GM21825 (cell line): ENCODE results near the gene APBB2.
A peak's percentile ranks its signal among the peaks of the same experiment; 100 is the strongest.

Source experiments
- ATAC-seq: cut with Tn5 transposase; IDR thresholded peaks from one replicate; pipeline ENCODE4 v1.9.1; 2021; ENCODE audit warnings: mild to moderate bottlenecking, moderate library complexity; ENCODE audit not compliant: unreplicated experiment

Gene APBB2

DNA sequence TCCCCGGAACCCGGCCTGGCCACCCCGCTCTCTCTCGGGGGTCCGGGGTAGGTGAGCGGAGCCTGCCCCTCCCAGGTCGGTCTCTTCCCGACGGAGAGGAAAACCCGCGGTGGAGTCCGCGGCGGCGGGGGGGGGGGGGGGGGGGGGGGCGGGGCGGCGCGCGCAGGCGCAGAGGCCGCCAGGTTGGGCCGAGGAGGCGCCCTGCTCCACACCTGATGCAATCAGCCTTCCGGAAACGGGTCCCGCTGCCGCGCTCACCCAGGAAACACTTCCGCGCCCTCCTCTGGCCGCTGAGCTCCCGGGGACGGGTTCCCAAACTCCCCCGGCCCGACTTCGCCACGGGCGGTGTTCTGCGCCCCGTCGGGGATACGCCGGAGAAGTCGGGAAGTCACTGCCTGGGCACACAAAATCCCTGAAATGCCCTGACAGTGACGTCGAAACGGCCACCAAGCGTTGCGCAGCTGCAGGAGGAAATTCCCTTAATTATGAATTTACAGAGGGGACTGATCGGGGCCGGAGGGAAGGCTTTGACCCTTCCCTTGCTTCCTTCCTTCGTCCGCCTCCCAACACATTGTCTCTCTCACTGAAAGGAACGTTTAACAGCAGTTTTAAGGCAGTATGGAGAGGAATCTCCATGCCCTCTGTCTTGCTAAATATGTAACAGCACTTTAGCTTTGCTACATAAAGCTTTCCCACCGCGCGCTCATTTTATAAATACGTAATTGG is 2.1 kb upstream of the APBB2 start:
- ATAC-seq, result peak; percentile 43

DNA sequence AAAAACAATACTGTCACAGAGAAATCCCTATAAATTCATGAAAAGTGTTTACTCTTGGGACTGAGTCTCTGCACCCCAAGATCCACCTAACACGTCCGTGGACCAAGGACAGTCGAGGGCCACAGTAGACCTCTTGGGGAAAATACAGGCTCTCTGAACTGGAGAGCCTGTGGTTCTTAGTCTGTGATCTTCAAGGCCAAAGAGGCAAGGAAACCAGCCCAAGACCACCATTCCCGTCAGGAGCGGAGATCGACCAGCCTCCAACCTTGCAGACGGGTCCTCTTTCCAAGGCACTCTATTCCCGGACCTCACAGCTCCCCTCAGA is 1.6 kb upstream of the APBB2 start:
- no peak for ATAC-seq

DNA sequence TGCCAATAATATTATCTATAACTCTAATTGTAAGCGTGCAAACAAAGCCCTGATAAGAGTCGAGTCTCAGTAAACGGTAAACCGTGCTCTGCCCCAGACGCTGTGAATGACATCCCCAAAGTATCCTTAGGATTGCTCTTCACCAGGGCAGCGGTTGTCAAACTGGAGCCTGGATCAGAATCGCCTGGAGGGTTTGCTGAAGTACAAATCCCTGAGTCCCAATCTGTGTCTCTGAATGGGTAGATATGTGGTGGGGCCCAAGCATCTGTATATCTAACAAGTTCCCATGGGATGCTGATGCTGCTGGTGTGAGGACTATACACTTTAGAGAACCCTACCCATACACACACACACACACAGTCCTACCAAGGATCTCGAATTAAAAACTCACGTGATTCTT is 813 bp upstream of the APBB2 start:
- ATAC-seq, result no peak

DNA sequence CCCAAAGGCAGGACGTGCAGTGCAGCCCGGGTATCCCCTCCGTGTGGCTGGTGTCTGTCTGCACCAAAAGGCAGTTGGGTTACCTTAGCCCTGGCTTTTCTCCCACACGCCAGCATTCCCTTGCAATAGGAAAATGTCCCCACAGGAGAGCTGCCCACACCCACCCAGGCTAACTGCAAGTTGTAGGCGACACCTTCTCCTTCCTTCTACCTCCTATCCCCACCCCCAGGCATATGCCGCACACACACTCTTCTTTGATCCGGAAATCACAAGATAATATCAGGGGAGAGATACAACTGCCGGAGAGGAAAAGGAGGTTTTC is 444 bp upstream of the APBB2 start:
- ATAC-seq, result no peak

DNA sequence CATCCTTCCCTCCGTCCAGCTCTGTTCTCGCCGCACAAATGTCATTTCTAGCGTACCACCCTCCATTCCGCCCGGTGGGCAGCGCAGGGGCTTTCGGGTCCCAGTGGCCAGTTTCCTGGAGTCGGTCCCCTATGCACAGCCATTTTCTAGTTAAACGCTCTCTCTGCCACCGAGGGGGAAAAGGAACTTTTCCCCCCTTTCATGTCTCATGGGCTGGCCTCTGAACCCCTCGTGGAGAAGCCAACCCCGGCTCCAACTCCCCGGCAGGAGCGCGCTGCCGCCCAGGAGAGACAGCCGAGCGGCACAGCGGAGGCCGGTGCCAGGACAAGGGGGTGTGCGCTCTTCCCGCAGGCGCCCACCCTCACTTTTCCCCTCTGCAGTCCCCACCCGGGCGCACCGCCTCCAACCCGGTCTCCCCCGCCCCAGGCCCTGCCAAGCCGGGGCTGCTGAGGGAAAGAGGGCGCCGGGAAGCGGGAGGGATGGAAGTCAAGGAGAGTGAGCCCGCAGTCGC is 662 bp downstream of the APBB2 start:
- peak; percentile 6 for ATAC-seq

DNA sequence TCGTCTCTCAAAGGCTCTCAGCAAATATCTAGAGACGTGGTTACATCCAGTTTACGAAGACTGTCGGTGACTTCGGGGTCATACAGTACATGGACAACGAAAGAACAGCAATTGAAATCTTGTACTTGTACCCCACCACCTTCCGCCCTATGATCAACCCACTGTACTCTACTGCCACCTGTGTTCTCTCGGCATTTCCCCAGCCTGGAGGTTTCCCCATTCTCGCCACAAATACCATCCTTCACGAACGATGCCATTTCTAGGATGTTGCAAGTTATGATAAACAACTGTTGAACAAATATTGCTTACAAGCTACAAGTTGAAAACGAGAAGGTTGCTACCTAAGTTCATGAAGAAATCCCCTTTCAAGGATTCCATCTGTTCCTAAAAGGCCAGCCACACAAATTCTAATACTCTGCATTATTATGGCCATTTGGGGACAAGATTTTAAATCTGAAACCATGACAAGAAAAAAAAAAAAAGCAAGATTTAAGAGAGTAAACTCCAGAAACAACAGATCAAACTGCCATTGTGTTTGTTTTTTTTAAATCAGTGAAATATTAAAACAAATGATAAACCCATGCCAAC is 1.6 kb downstream of the APBB2 start:
- no peak for ATAC-seq

DNA sequence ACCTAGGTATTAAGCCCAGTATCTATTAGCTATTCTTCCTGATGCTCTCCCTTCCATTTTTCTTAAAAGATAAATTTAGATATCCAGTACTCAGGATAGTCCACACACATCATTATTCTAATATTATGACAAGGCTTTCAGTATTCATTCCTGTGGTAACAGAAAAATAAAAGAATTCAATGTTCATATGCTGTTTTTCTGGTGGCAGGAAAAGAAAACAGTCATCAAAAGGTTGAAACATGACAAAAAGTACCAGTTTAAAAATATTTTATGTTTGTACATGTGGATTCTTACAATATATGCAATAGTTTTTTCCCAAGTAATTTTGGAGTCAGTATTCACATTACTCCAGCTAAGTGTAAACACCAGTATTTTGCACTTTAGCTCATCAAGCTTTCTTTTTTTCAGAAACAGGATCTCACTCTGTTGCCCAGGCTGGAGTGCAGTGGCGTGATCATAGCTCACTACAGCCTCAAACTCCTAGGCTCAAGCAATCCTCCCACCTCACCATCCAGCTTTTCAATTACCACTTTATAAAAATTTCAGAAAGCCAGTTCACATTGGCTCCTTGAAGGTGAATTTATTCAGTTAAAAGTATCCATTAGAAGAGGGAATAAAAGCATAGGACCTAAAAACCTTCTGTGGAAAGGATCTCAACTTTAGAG is 2.3 kb downstream of the APBB2 start:
- ATAC-seq, result no peak

DNA sequence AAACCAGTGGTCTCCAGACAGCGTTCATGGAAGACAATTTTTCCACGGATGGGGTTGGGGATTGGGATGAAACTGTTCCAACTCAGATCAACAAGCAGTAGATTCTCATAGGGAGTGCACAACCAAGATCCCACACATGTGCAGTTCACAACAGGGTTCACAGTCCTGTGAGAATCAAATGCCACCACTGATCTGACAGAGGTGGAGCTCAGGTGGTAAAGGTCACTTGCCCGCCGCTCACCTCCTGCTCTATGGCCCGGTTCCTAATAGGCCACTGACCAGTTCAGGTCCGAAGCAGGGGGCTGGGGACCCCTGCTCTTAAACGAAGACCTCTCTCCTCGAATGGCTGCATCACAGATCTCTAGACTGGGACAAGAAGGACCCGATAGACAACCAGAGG is 4.4 kb downstream of the APBB2 start:
- ATAC-seq, result no peak

DNA sequence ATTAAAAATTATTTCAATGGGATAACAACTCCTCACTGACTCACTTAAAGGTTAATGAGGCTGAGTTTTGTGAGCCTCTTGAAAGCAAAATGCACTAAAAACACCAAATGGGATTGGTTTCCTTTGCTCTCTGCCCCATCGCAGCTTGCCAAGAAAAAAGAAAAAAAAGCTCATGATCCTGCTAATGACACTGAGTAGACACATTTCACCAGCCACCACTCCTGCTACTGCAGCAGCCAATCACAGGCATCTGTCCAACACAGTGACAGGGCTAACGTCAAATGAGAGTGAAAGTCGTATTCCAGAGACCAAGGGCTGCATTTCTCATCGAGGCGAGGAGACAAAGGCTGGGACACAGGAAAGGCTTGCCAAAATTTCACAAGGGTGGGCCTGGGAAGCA is 5.2 kb downstream of the APBB2 start:
- ATAC-seq, result no peak

DNA sequence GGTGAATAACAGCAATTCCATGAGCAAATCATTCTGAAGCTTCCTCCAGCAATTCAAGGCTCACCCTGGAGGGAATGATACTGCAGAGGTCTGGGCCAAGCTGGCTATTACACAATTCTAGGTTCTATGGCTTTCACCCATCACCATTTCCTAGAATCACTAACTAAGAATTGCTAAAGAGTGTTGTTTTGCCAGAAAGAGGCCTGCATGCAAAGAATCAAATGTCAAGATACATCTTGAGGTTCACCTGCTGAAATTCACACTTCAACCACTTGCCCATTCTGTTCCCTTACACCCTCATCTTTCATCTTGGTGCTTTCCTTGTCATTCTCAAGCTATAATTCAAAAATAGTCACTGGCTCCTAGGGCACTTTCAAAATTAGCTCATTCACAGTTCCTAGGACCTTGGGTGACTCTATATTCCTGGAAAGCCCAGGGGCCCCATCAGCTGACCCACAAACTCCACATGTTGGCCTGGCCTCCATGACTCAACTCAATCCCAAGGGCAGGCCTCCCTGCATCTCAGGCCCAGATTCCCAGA is 7.0 kb downstream of the APBB2 start:
- no peak for ATAC-seq

DNA sequence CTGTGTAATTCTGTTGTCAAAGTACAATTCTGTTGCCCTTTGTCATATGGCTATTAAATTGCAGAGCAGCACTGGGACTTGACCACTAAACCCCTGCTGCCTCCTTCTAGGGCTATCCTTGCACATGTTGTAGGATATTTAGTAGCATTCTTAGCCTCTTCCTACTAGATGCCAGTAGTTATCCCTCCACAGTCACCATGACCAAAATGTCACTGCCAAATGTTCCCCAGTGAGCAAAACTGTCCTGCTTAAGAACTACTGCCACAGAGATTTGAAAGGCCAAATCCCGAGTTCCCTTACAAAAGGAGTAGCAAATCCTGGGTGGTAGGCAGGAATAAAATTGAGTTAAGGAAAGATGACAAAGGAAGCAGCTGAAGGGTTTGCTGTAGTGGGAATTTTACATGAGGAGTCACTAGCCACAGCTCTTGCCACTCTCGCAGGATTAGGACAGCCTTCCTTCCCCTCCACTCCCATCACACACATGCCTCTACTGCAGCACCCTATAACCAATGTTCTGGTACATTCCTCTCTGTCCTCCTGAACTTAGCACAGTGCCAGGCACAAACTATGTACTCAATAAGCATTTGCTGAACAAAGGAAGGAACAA is 8.4 kb downstream of the APBB2 start:
- no peak for ATAC-seq

DNA sequence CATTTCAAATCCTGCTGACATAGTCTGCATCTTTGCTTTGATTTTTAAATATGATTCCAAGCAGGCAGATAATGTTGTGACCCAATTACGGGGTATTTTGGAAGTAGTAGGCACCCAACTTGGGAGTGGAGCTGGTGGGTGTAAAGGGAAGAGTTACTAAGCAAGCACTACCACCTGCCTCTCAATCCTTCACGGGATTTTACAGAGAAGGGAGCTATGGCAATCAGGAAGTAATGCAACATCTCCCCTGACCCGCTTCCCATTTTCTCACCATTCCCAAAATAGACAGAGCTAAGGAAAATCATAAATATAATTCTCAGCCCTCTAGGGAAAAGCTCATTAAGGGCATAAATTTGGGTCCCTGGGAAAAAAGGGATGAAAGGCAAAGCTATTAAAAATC is 9.2 kb downstream of the APBB2 start:
- no peak for ATAC-seq

DNA sequence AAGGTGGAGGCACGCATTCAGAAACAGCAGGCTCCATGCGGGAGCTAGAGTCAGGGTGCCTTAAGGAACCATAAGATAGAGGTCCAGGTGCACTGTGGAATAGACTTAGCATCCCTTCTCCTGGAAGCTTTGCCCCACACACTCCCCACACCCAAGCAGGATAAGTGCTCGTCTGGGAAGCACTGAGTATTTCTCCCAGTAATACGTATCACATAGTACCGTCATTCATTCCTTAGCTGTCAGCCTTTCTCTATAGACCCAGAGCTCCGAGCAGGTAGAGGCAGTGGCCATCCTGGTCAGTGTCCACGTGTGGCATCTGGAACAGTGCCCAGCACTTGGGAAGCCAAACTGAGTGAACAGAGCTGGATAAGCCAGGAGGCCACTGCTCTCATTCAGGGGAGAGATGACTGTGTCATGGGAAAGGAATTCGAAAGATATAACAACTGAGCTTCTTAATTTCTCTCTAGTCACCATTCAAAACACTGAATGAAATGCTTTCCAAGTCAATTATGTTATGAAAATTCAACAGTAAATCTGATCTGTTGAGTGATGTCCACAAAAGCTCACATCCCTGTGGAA is 9.9 kb downstream of the APBB2 start:
- ATAC-seq, result no peak

DNA sequence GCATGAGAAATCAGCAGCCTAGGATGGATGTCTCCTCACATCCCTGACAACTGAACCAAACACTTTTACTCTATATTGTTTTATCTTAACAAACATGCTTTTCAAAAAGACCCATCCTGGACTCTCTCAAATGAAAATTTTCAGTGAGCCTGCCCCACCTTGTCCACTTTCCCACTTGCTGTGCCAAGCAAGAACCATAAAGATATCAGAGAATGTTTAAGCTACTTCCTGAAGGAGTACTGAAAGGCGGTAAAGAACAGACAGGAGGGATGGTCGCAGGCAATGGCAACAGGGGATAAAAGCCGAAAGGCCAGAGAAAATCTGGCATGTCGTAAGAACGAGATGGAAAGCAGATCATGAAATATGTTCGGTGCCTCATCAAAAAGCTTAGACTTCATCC is 10.5 kb downstream of the APBB2 start:
- no peak for ATAC-seq

DNA sequence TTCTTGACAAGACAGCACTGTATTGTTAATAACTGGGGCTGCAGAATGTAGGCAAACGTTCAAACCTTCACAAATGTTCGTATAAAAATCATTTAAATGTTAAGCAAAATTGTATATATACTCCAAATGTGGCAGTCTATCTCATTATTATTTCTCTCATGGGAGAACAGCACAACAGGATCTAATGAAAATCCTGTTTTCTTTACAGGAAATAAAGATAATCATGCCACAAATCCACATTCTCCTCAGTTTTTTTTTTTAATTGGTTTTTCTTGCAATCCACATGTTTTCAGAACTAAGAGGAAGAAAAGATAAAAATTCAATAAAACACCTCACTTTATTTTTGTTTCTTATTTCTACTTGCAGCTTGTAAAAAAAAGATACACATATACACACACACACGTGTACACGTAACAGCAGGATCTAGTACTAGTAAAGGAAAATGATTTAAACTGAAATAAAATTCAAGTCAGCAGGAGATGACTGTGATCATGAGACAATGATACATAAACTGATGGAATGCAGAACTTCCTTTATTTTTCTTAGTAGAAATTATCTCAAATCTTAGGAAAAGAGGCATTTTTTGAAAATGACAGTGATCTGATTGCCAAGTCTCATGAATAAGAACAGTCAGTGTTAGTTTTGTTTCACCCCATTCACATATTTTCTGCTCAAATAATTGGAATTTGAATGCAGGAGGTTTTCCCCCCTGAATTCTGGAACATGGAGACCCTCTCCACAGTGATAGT is 11.3 kb downstream of the APBB2 start:
- no peak for ATAC-seq

DNA sequence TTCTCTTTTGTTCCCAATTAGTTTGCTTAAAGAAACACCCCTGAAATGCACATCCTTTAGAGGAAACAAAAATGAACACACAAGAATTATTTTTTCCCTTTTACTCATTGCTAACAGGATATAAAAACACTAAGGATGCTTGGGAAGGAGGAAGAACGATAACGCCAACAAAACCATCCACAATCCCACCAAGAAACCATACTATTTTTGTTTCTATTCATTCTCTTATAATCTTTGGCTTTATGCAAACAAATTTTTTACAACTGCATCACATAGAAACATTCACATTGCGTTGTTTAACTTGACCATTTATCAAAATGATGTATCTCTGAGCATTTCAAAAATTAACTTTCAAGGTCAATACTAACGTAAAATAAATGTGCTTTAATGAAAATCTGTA is 12.0 kb downstream of the APBB2 start:
- no peak for ATAC-seq

DNA sequence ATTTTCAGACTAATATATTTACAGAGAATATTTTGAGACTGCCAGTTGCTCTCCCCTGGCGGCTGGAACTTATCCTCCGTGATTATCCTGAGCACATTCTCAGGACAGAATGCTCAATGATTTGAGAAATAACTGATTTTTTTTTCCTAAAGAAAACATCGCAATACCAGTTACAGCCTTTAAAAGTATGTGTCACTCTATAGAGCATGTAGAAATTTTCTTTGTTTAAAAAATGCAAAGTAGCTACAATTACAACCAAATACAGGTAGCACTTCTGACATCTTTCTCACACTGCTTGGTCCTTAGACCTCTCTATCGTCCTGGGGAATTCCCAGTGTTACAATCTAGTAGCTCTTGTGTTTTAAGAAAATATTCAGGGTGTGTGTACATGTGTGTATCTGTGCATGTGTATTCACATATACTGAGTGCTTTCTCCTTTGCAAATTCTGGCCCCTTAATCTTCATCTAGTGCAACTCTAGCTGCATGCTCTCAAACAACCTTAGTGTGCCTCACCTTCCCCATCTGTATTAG is 13.8 kb downstream of the APBB2 start:
- ATAC-seq, result no peak

DNA sequence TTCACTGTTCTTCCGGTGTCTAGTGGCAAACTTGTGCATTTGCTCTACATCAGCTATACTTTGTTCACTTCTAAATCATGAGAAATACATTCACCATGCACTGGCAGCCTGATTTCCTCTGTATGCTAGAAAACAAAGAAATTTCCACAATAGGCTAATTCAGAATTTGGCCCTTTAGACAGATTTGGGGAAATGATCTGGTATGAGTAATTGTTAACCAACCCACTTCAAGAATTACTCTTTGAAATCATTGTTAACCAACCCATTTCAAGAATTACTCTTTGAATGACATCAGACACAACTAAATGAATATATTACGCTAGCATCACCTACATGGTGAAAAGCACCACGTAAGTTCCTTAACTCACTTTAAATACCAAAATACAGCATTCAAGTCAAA is 14.6 kb downstream of the APBB2 start:
- ATAC-seq, result no peak

DNA sequence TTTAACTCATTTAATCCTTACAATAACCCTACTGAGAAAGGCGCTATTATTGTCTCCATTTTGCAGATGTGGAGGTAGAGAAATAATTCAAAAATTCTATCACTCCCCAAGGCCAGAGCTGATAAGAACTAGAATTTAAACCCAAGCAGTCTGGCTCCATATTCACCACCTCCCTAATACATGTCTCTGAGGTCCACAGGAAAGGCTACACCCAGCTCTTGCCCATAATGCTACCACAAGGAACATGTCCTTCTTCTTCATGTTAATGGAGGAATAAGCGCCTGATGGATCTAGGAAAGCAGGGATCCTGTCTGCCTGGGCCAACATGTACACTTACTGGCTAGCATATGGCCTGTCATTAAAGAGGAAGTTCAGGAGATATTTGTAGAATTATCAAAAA is 16.3 kb downstream of the APBB2 start:
- no peak for ATAC-seq

DNA sequence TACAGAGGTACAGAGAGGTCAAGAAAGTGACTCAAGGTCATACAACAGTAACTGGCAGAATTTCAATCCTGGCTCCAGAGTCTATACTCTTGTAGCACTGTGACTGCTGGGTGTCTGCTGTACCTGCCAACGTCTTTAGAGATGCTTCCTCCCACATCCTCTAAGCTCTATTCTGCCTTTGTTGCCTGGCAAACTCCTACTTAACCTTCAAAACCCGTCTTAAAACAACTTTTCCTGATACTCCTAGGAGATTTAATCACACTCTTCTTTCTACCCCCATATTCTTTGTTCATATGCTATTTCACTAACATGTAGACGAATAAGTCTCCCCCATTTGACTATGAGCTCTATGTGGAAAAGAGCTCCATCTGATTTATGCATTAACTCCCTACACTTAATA is 16.8 kb downstream of the APBB2 start:
- no peak for ATAC-seq
